Measurements from ENCODE around the gene CLEC18A. TPM values are rescaled to one million over a fixed set of nuclear protein-coding genes. Genes with fewer than 3 reads are reported as not detected.
"Not testable (repeated sequence)": the region's sequence is repeated elsewhere in the genome, so short reads cannot be mapped to it uniquely, and the experiment has no call there.

CLEC18A gene
- total and polyA plus RNA-seq, 10 donors = 0.47 to 5.3 (median 1.5) TPM

DNA sequence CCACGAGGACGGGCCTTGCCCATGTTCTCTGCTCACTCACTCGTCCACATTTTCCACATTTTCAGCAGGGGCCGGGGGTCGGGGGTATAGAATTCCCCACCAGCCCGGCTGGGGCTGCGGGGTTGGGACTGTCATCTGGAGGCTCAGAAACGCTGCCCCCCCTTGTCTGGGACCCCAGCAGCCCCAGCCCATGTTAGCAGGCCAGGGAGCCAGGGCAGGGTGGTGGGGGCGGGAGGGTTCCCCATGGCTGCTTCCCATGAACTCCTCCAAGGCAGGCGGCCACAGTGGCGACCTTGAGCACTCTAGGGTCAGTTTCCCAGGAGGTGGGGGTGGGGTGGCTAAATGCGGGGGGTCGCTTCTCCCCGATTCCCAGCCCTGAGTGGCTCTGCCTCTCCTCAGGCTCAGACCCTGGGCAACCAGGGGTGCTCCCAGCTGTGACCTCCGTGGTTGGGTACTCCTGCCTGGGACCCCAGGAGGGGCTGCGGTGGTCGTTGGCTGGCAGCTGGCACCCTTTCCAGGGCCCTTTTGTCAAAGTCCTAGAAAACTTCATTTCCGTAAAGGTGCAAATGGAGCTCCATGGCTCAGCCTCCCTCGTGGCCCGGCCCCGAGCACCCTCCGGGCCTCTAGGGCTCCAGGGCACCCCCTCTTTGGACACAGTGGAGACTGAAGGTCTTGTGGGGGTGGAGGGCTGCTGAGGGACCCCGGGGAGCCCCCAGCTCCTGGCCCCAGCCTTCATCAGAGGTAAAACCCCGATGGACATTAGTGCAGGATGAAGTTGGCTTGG is 1.6 kb downstream of the CLEC18A start:
- H3K27me3 ChIP-seq (replicated peaks in 1 of 7); H3K4me3 ChIP-seq; DNase-seq; H3K27ac ChIP-seq; intact Hi-C loops (cut with DNase I; ENCODE audit: low total_unique reads); H3K4me1 ChIP-seq; H3K36me3 ChIP-seq; H3K9me3 ChIP-seq: not testable (repeated sequence)
- WGBS, 5 donors = 82 to 100% (median 88%) methylated on average over 4 to 18 of the region's 24 CpGs

DNA sequence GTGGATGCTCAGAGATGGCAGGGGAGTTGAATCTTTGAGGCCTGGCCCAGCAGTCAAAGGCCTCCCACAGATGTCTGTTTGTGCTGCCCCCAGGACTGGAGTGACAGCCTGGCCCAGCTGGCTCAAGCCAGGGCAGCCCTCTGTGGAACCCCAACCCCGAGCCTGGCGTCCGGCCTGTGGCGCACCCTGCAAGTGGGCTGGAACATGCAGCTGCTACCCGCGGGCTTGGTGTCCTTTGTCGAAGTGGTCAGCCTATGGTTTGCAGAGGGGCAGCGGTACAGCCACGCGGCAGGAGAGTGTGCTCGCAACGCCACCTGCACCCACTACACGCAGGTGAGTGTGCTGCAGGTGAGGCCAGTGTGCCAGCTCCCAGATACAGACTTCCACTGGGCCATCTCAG is 3.1 kb downstream of the CLEC18A start:
- H3K27ac ChIP-seq; H3K4me3 ChIP-seq; H3K27me3 ChIP-seq (replicated peaks in 1 of 7); H3K4me1 ChIP-seq; H3K9me3 ChIP-seq; DNase-seq; H3K36me3 ChIP-seq; intact Hi-C loops (cut with DNase I; ENCODE audit: low total_unique reads): not testable (repeated sequence)
- 91 to 98% (median 92%) methylated on average over 7 to 13 of the region's 13 CpGs for WGBS, 5 donors

DNA sequence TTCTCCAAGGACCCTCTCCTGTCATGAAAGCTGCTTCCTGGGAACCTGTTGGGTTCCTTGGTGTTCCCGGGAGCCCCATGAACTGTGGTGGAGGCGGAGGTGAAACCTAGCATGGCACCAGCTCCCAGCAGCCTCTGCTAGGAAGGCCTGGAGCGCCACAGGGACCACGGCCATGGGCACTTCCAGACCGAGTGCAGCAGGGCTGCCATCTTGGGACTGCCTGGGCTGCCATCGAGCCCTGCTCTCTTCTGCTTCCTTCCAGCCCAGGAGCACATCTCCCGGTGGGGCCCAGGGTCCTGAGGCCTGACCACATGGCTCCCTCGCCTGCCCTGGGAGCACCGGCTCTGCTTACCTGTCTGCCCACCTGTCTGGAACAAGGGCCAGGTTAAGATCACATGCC is 12.2 kb downstream of the CLEC18A start:
- intact Hi-C loops (cut with DNase I; ENCODE audit: low total_unique reads); H3K36me3 ChIP-seq; H3K27ac ChIP-seq; H3K4me3 ChIP-seq; H3K4me1 ChIP-seq; DNase-seq; H3K9me3 ChIP-seq; H3K27me3 ChIP-seq (replicated peaks in 1 of 7): not testable (repeated sequence)
- WGBS, 5 donors = 90 to 96% (median 92%) methylated on average over 2 to 7 of the region's 9 CpGs; no CpG with 5 or more reads in 2 of the 5 donors

DNA sequence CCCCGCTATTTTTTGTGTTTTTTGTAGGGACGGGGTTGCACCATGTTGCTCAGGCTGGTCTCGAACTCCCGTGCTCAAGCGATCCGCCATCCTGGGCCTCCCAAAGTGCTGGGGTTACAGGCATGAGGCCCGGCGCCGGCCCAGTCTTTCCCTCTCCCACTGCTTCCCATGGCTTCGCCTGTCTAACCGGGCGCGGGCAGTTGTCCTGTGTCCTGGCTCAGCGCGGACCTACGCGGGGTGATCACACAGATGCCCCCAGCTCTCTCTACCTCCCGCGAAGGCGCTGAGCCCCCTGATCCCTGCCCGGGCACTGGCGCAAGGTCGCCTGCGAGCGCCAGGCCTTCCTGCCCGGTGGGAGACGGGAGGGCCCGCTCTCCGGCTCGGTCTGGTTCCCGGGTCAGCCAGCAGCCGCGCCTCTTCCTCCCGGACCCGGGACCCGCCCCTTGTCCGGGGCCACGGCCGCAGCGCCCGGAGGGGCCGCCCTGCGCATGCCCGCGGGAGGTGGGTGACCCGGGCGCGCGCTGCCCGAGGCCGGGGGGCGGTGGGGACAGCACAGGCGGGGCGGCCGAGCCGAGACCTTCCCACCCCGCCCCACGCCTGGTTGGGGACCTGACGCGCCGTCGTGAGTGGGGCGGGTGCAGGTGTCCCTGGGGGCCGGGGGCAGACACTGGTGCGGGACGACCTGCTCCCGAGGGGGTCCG is 14.0 kb downstream of the CLEC18A start:
- peak; percentile 18 to 53 (median 41) for TF ChIP-seq POLR2AphosphoS5 (IDR thresholded peaks at IDR 0.05)
- H3K36me3 ChIP-seq; H3K27me3 ChIP-seq (replicated peaks in 1 of 7); H3K4me1 ChIP-seq; intact Hi-C loops (cut with DNase I; ENCODE audit: low total_unique reads); H3K9me3 ChIP-seq: not testable (repeated sequence)
- peak overlapping the region in 6 of 8 donors; percentile 39 to 81 (median 70) for H3K27ac ChIP-seq
- peak; percentile 90 for DNase-seq
- peak overlapping the region in 7 of 8 donors; percentile 22 to 68 (median 33) for H3K4me3 ChIP-seq
- WGBS, 5 donors = 13 to 73% (median 33%) methylated on average over 4 to 57 of the region's 68 CpGs

DNA sequence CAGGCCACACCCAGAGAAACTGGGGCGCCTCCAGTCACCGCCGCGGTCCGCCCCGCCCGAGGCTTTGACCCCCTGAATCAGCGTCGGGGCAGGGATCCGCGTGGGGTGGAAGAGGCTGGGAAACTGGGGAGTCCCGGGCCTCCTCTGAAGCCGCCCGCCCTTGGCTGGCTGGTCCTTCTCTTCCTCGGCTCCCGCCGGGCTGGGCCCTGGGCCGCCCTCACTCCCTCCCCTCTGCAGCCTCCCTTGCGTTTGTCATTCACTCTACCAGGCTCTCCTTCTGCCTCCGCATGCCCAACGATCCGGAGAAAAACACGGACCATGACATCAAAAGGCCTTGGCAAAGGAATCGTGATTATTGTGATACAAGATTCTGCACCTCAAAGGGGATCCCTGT is 14.5 kb downstream of the CLEC18A start:
- H3K9me3 ChIP-seq; H3K27me3 ChIP-seq (replicated peaks in 1 of 7); H3K4me1 ChIP-seq; H3K36me3 ChIP-seq; intact Hi-C loops (cut with DNase I; ENCODE audit: low total_unique reads); DNase-seq: not testable (repeated sequence)
- Histone ChIP-seq H3K4me3 (peak overlapping the region in 6 of 8 donors; percentile 22 to 68 (median 38)), H3K27ac (peak overlapping the region in 5 of 8 donors; percentile 39 to 81 (median 74))
- WGBS, 5 donors = 30 to 34% methylated on average over 5 of the region's 24 CpGs; no CpG with 5 or more reads in 3 of the 5 donors

DNA sequence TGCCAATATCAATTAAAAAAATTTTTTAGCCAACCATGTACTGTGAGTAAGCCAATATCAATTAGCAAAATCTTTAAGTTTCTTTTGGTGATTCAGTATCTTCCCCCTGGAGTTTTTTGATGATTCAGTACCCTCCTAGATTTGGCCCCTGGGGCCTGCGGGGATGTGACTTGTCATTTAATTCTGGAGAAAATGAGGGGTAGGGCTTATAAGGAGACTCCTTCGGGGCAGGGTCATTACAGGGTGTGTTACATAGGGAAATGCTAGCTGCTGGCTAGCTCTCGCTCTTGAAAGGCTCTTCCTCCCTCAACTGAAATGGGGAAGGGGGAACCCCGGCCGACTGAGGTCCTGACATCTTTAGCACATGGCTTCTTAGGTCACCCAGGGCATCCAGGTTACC is 16.6 kb downstream of the CLEC18A start:
- WGBS, 5 donors = no CpG with 5 or more reads among the region's 5 CpGs
- H3K27me3 ChIP-seq (replicated peaks in 1 of 7); H3K27ac ChIP-seq; intact Hi-C loops (cut with DNase I; ENCODE audit: low total_unique reads); H3K9me3 ChIP-seq; H3K36me3 ChIP-seq; DNase-seq; H3K4me1 ChIP-seq; H3K4me3 ChIP-seq: not testable (repeated sequence)

DNA sequence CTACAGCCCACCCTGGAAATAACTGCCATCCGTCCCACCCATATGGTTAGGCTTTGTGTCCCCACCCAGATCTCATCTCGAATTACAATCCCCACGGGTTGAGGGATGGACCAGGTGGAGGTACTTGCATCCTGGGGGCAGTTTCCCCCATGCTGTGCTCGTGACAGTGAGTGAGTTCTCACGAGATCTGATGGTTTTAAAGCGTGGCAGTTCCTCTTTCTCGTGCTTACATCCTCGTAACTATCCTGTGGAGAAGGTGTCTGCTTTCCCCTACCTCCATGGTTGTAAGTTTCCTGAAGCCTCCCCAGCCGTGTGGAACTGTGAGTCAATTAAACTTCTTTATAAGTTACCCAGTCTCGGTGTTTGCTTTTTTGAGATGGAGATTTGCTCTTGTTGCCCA is 17.0 kb downstream of the CLEC18A start:
- WGBS, 5 donors = no CpG with 5 or more reads among the region's 10 CpGs
- H3K27me3 ChIP-seq (replicated peaks in 1 of 7); intact Hi-C loops (cut with DNase I; ENCODE audit: low total_unique reads); H3K9me3 ChIP-seq; H3K36me3 ChIP-seq; H3K27ac ChIP-seq; H3K4me3 ChIP-seq; H3K4me1 ChIP-seq; DNase-seq: not testable (repeated sequence)

DNA sequence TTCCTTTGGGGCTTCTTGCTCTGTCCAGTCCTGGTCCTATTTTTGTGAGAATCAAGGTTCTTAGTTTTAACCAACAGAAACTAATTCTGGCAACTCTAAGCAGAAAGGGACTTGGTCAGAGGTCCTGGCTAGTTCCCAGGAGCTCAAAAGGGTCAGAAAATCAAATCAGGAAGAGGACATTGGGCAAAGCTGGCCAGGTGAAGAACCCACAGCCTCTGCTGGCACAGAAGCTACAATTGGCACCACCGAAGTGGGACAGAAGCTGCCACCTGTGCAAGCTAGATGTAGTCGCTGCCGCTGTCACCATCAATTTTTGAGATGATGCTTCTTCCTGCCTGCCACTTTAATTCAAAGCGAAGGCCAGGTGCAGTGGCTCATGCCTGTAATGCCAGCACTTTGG is 18.5 kb downstream of the CLEC18A start:
- WGBS, 5 donors = 89 to 100% (median 94%) methylated on average over 2 to 4 of the region's 4 CpGs
- H3K27me3 ChIP-seq (replicated peaks in 1 of 7); H3K4me3 ChIP-seq; H3K4me1 ChIP-seq; H3K27ac ChIP-seq; DNase-seq; H3K36me3 ChIP-seq; H3K9me3 ChIP-seq; intact Hi-C loops (cut with DNase I; ENCODE audit: low total_unique reads): not testable (repeated sequence)

DNA sequence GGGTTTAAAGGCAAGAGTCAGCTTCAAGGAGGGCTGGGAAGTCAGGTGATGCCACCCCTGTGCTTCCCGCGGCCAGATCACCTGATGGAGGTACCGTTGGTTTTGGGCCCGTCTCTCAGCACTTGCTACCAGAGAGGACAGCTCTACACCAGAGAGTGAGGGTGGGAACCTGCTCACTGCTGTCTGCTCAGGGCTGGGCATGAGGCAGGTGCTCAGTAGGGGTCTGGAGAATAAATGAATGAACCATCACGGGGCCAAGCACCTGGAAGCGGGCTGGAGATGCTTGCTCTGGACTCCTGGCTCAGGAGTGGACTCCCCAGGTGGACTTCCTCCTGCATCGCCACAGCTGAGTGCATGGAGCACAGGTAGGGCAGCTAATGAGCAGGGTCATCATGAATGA is 21.0 kb downstream of the CLEC18A start:
- H3K4me1 ChIP-seq; H3K27ac ChIP-seq; H3K36me3 ChIP-seq; H3K4me3 ChIP-seq; H3K9me3 ChIP-seq; H3K27me3 ChIP-seq (replicated peaks in 1 of 7); DNase-seq; intact Hi-C loops (cut with DNase I; ENCODE audit: low total_unique reads): not testable (repeated sequence)
- 67 to 89% (median 80%) methylated on average over 3 to 4 of the region's 7 CpGs; no CpG with 5 or more reads in 1 of the 5 donors for whole genome bisulfite sequencing, 5 donors

DNA sequence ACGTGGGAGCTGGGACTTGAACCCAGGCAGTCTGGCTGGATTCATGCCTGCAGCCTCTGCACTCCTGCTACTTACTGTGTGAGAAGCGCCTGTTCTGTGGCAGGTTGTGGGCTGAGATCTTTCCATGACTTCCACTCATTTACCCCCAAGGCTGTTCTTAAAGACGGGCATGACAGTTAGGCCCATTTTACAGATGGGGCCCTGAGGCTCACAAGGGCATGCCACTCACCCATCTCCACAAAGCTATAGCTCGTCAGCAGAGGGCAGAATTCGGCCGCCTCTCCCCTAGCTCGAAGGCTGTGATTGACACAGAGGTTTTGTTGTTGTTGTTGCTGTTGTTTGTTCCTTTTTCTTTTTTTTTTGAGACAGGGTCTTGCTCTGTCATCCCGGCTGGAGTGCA is 21.8 kb downstream of the CLEC18A start:
- H3K4me1 ChIP-seq; H3K27me3 ChIP-seq (replicated peaks in 1 of 7); intact Hi-C loops (cut with DNase I; ENCODE audit: low total_unique reads); H3K9me3 ChIP-seq; H3K4me3 ChIP-seq; H3K27ac ChIP-seq; DNase-seq: not testable (repeated sequence)
- WGBS, 5 donors = 80 to 97% (median 87%) methylated on average over 2 to 6 of the region's 8 CpGs
- H3K36me3 ChIP-seq = peaks cover 0 to 11% (median 0%) of the 10 kb centered on the region in 6 donors

DNA sequence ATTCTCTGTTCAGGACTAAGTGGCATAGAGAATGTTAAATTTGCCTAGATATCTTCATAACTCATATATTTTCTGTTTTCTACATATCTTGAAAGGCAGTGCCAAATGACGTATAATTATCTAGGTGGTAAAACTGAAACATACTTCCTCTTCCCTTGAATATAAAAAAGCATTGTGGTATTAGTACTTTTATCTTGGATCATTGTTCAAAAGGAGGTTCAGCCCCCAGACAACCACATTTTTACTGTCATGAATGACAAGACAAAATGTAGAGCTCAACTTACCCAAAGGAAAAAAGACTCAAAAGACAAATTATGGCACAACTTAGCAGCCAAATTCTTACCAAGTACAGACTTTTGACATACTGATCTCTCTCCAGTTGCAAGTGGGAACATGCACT is 34.1 kb downstream of the CLEC18A start:
- H3K4me3 ChIP-seq; H3K27ac ChIP-seq; H3K9me3 ChIP-seq; H3K4me1 ChIP-seq; H3K27me3 ChIP-seq (replicated peaks in 1 of 7); DNase-seq; intact Hi-C loops (cut with DNase I; ENCODE audit: low total_unique reads): not testable (repeated sequence)
- WGBS, 5 donors = 63 to 95% (median 81%) methylated on average over 1 of the region's 1 CpG
- peaks cover 0 to 33% (median under 1%) of the 10 kb centered on the region in 6 donors for H3K36me3 ChIP-seq
